Activated T-helper 17 cell treated with anti-CD3 and anti-CD28 coated beads, Interleukin-2, amount 50 U/mL, for 72 hours (primary cell): ENCODE results near the gene RXRA. TPM values are rescaled to one million over a fixed set of nuclear protein-coding genes. Genes with fewer than 3 reads are reported as not detected.
A peak's percentile ranks its signal among the peaks of the same experiment; 100 is the strongest.

Experiments
- ATAC-seq: fragments of 150-1000 bp; cut with Tn5 transposase; replicated peaks from 2 replicates; pipeline ENCODE4 v1.10.0; 2021; ENCODE audit warnings: mild to moderate bottlenecking, moderate library complexity
- H3K27ac Mint-ChIP-seq: one replicate; pipeline ENCODE4 v1.8.0; 2022; ENCODE audit warnings: mixed read lengths
- H3K27me3 Mint-ChIP-seq: one replicate; pipeline ENCODE4 v1.8.0; 2022; ENCODE audit warnings: mixed read lengths
- H3K36me3 Mint-ChIP-seq: one replicate; pipeline ENCODE4 v1.8.0; 2022; ENCODE audit warnings: low read depth, mild to moderate bottlenecking, mixed read lengths
- H3K4me1 Mint-ChIP-seq: one replicate; pipeline ENCODE4 v1.8.0; 2022; ENCODE audit warnings: mixed read lengths
- H3K4me3 Mint-ChIP-seq: one replicate; pipeline ENCODE4 v1.8.0; 2022; ENCODE audit warnings: mild to moderate bottlenecking, mixed read lengths
- H3K9me3 Mint-ChIP-seq: one replicate; pipeline ENCODE4 v1.8.0; 2022; ENCODE audit warnings: mixed read lengths
- total RNA-seq, 2 donors: library from RNA; stranded (reverse); gene quantifications; one replicate each; pipeline ENCODE4 v1.2.3, GENCODE V29; 2022

The RXRA gene
- total RNA-seq, 2 donors from 2014 or later: 4.2 to 41.6 TPM

GRCh38 chr9:134383148-134383547, 56.9 kb downstream of the RXRA start:
- ATAC-seq: no peak
- Mint-ChIP-seq H3K4me3 (no peak overlapping the region), H3K9me3 (no peaks in the 10 kb centered on the region), H3K27me3 (no peaks in the 10 kb centered on the region), H3K36me3 (no peaks in the 10 kb centered on the region), H3K27ac (no peak overlapping the region), H3K4me1 (peaks cover 16% of the 10 kb centered on the region)

GRCh38 chr9:134384811-134385479, 58.7 kb downstream of the RXRA start:
- H3K4me1 Mint-ChIP-seq: peaks cover 21% of the 10 kb centered on the region
- no peak for ATAC-seq
- H3K36me3 Mint-ChIP-seq: no peaks in the 10 kb centered on the region
- no peaks in the 10 kb centered on the region for H3K27me3 Mint-ChIP-seq
- no peak overlapping the region for H3K27ac Mint-ChIP-seq
- H3K4me3 Mint-ChIP-seq: no peak overlapping the region
- no peaks in the 10 kb centered on the region for H3K9me3 Mint-ChIP-seq

- Mint-ChIP-seq H3K27ac (no peak overlapping the region), H3K4me3 (no peak overlapping the region), H3K4me1 (peaks cover 26% of the 10 kb centered on the region), H3K27me3 (no peaks in the 10 kb centered on the region), H3K9me3 (no peaks in the 10 kb centered on the region), H3K36me3 (peaks cover 2% of the 10 kb centered on the region)
- ATAC-seq: no peak
These were observed 59.7 kb downstream of the RXRA start for GRCh38 chr9:134385915-134386314.

GRCh38 chr9:134386951-134387831, 60.9 kb downstream of the RXRA start:
- Mint-ChIP-seq H3K27me3 (no peaks in the 10 kb centered on the region), H3K4me1 (peaks cover 22% of the 10 kb centered on the region), H3K9me3 (no peaks in the 10 kb centered on the region), H3K36me3 (peaks cover 12% of the 10 kb centered on the region), H3K27ac (no peak overlapping the region), H3K4me3 (no peak overlapping the region)
- no peak for ATAC-seq

GRCh38 chr9:134388289-134388808, 62.1 kb downstream of the RXRA start:
- H3K27ac Mint-ChIP-seq: peak overlapping the region; percentile 56
- H3K27me3 Mint-ChIP-seq: no peaks in the 10 kb centered on the region
- peaks cover 18% of the 10 kb centered on the region for H3K4me1 Mint-ChIP-seq
- peaks cover 19% of the 10 kb centered on the region for H3K36me3 Mint-ChIP-seq
- peak overlapping the region; percentile 49 for H3K4me3 Mint-ChIP-seq
- H3K9me3 Mint-ChIP-seq: no peaks in the 10 kb centered on the region
- no peak for ATAC-seq

- H3K9me3 Mint-ChIP-seq: no peaks in the 10 kb centered on the region
- H3K36me3 Mint-ChIP-seq: peaks cover 26% of the 10 kb centered on the region
- H3K4me1 Mint-ChIP-seq: peaks cover 21% of the 10 kb centered on the region
- H3K27me3 Mint-ChIP-seq: no peaks in the 10 kb centered on the region
- no peak overlapping the region for H3K4me3 Mint-ChIP-seq
- no peak overlapping the region for H3K27ac Mint-ChIP-seq
- ATAC-seq: no peak
These were observed 62.7 kb downstream of the RXRA start for GRCh38 chr9:134388976-134389375.

GRCh38 chr9:134389642-134390041, 63.4 kb downstream of the RXRA start:
- no peaks in the 10 kb centered on the region for H3K27me3 Mint-ChIP-seq
- H3K4me1 Mint-ChIP-seq: peaks cover 20% of the 10 kb centered on the region
- no peak overlapping the region for H3K27ac Mint-ChIP-seq
- ATAC-seq: no peak
- no peak overlapping the region for H3K4me3 Mint-ChIP-seq
- H3K9me3 Mint-ChIP-seq: no peaks in the 10 kb centered on the region
- peaks cover 29% of the 10 kb centered on the region for H3K36me3 Mint-ChIP-seq

- H3K4me1 Mint-ChIP-seq: peaks cover 20% of the 10 kb centered on the region
- H3K9me3 Mint-ChIP-seq: no peaks in the 10 kb centered on the region
- peak overlapping the region; percentile 94 for H3K27ac Mint-ChIP-seq
- peak; percentile 72 for ATAC-seq
- no peaks in the 10 kb centered on the region for H3K27me3 Mint-ChIP-seq
- peak overlapping the region; percentile 53 for H3K4me3 Mint-ChIP-seq
- peaks cover 29% of the 10 kb centered on the region for H3K36me3 Mint-ChIP-seq
These were observed 64.3 kb downstream of the RXRA start for GRCh38 chr9:134390537-134390936.

GRCh38 chr9:134390947-134391318, 64.7 kb downstream of the RXRA start:
- ATAC-seq: peak; percentile 13
- Mint-ChIP-seq H3K36me3 (peaks cover 29% of the 10 kb centered on the region), H3K9me3 (no peaks in the 10 kb centered on the region), H3K4me3 (peak overlapping the region; percentile 53), H3K27ac (peak overlapping the region; percentile 94), H3K27me3 (no peaks in the 10 kb centered on the region), H3K4me1 (peaks cover 20% of the 10 kb centered on the region)

- peak overlapping the region; percentile 53 for H3K4me3 Mint-ChIP-seq
- H3K27me3 Mint-ChIP-seq: no peaks in the 10 kb centered on the region
- H3K36me3 Mint-ChIP-seq: peaks cover 36% of the 10 kb centered on the region
- peak; percentile 75 for ATAC-seq
- H3K4me1 Mint-ChIP-seq: peaks cover 26% of the 10 kb centered on the region
- no peaks in the 10 kb centered on the region for H3K9me3 Mint-ChIP-seq
- peak overlapping the region; percentile 94 for H3K27ac Mint-ChIP-seq
These were observed 65.3 kb downstream of the RXRA start for GRCh38 chr9:134391319-134392231.

GRCh38 chr9:134392900-134393299, 66.6 kb downstream of the RXRA start:
- Mint-ChIP-seq H3K4me3 (peak overlapping the region; percentile 53), H3K4me1 (peaks cover 26% of the 10 kb centered on the region), H3K27me3 (no peaks in the 10 kb centered on the region), H3K27ac (peak overlapping the region; percentile 94), H3K9me3 (no peaks in the 10 kb centered on the region), H3K36me3 (peaks cover 38% of the 10 kb centered on the region)
- no peak for ATAC-seq

- Mint-ChIP-seq H3K4me1 (peaks cover 19% of the 10 kb centered on the region), H3K27ac (peak overlapping the region; percentile 8), H3K9me3 (no peaks in the 10 kb centered on the region), H3K27me3 (no peaks in the 10 kb centered on the region), H3K4me3 (peak overlapping the region; percentile 53), H3K36me3 (peaks cover 38% of the 10 kb centered on the region)
- ATAC-seq: no peak
These were observed 67.5 kb downstream of the RXRA start for GRCh38 chr9:134393582-134394280.

GRCh38 chr9:134395002-134395517, 68.8 kb downstream of the RXRA start:
- Mint-ChIP-seq H3K4me1 (peaks cover 19% of the 10 kb centered on the region), H3K27me3 (no peaks in the 10 kb centered on the region), H3K27ac (peak overlapping the region; percentile 95), H3K9me3 (no peaks in the 10 kb centered on the region), H3K36me3 (peaks cover 38% of the 10 kb centered on the region), H3K4me3 (peak overlapping the region; percentile 84)
- ATAC-seq: no peak
